ENCODE results near the gene GPSM1.
"Not testable (repeated sequence)": the region's sequence is repeated elsewhere in the genome, so short reads cannot be mapped to it uniquely, and the experiment has no call there.

GPSM1 gene

DNA sequence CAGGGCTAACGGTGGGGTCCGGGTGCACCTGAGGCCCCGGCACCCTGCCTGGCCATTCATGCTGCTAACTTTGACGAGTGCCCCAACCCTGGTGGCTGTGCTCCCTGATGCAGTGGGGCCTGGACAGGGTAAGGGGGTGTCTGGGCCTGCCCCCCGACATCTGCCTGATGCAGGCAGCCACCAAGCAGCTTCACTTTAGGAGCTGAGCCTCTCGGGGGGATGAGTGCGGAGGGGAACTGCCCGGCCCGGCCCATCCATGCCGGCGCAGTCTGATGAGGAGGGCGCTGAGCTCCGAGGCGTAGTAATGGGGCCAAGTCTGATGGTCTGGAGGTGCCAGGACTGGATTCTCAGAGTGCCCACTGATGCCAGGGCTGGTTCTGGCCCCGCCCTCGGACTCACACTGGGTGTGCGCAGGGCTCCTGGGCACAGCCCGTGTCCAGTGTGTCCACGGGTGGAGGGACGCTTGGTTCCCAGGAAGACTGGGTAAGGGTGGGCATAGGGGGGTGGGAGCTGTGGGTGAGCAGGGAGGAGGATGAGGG lies 19.7 kb downstream of the GPSM1 start:
- no peak for DNase-seq (ENCODE audit: extremely low read depth, low read depth)
- H3K4me3 ChIP-seq (replicated peaks; ENCODE audit: low read depth, low read length), result no peak overlapping the region
- TF ChIP-seq, protein P1, sequence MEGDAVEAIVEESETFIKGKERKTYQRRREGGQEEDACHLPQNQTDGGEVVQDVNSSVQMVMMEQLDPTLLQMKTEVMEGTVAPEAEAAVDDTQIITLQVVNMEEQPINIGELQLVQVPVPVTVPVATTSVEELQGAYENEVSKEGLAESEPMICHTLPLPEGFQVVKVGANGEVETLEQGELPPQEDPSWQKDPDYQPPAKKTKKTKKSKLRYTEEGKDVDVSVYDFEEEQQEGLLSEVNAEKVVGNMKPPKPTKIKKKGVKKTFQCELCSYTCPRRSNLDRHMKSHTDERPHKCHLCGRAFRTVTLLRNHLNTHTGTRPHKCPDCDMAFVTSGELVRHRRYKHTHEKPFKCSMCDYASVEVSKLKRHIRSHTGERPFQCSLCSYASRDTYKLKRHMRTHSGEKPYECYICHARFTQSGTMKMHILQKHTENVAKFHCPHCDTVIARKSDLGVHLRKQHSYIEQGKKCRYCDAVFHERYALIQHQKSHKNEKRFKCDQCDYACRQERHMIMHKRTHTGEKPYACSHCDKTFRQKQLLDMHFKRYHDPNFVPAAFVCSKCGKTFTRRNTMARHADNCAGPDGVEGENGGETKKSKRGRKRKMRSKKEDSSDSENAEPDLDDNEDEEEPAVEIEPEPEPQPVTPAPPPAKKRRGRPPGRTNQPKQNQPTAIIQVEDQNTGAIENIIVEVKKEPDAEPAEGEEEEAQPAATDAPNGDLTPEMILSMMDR (IDR thresholded peaks at IDR 0.05; ENCODE audit: low read depth, low read length, missing control alignments), result no peak

DNA sequence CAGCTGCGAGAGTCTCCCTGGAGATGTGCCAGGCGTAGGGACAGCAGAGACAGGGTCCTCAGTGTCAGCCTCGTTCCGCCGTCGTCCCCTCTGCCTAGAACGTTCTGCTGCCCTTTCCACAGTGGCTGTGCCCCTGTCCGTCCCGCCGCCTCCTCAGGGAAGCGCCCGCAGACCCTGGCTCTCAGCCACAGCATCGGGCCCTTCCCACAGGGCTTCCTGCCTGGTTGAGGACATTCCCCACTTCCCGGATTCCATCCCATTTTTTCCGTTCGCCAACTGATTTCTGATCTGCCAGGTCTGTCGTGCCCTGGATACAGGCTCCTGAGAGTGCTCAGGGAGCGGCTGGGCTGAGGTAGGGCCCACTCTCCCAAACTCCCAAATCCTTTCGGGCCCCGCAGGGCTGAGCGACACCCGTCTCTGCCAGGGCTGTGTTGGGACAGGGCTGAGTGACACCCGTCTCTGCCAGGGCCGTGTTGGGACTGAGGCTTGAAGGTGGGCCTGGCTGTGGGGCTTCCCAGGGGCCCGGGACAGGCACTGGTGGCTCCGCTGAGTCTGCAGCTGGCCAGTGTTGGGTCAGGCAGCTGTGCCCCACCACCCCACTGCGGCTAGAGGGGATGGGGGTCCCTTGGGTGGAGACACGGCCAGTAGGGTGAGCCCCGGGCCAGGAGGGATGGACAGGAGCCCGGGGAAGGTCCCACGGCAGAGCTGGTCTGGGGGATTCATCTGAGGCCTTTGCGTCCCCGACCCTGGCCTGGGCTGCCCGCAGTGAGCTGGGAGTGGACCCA lies 20.3 kb downstream of the GPSM1 start:
- TF ChIP-seq, protein P1 (IDR thresholded peaks at IDR 0.05; ENCODE audit: low read depth, low read length, missing control alignments), result no peak
- no peak for DNase-seq (ENCODE audit: extremely low read depth, low read depth)

DNA sequence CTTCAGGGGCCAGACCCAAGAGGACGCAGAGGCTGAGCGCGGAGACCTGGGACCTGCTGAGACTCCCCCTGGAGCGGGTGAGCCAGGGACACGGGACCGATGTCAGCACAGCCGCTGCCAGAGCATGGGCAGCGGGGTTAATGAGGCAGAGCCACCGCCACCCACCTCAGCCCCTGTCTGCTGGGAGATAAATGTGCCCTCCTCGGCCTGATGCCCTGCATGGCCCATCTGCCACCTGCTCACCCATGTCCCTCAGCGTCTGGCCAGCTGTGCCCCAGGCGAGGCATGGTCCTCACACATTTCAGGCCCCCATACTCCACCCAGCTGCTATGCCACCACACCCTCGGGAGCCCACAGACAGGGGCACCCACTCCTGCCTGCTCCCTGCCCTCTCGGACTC lies 21.4 kb downstream of the GPSM1 start:
- DNase-seq (ENCODE audit: extremely low read depth, low read depth), result no peak
- TF ChIP-seq, protein P1 (IDR thresholded peaks at IDR 0.05; ENCODE audit: low read depth, low read length, missing control alignments), result no peak
- no peak overlapping the region for H3K4me3 ChIP-seq (replicated peaks; ENCODE audit: low read depth, low read length)

More for the DNA sequence above, 20.3 kb downstream of the GPSM1 start:
- no peak overlapping the region for H3K4me3 ChIP-seq (replicated peaks; ENCODE audit: low read depth, low read length)

DNA sequence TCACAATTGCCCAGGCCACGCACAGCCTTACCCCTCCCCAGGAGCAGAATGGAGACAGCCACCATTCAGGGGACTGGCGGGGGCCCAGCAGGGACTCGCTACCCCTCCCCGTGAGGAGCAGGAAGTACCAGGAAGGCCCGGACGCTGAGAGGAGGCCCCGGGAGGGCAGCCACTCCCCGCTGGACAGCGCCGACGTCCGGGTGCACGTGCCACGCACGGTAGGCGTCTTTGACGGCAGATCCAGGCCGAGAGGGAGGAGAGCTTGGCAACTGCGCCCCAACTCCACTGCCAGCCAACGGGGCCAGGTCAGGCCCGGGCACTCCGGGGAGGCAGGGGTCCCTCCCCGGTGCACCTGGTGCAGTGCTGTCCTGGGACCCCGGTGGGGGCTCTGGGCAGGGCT lies 22.2 kb downstream of the GPSM1 start:
- TF ChIP-seq, protein P1 (IDR thresholded peaks at IDR 0.05; ENCODE audit: low read depth, low read length, missing control alignments), result no peak
- no peak overlapping the region for H3K4me3 ChIP-seq (replicated peaks; ENCODE audit: low read depth, low read length)
- no peak for DNase-seq (ENCODE audit: extremely low read depth, low read depth)

DNA sequence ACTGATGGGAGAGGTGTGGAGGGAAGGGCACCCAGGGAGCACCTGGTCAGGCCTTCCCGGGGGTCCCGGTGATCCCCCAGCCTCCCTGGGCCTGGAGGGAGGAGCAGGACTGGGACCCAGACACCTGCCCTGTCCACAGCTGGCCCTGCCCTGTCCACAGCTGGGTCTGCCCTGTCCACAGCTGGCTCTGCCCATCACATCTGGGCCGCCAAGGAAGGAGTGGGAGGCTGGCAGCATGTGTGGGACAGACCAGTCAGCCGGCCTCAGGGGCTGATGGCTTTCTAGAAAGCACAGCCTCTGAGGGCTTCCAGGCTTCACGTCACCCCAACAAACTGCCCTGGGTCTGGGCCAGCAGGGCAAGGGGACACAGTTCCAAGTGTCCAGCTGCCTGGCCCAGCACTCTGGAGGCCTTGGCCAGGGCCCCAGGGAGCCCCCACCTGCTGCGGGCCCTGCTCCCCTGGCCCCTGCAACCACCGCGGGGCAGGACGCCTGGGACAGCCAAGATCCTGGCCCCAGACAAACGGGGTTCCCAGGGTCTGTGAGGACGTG lies 24.0 kb downstream of the GPSM1 start:
- DNase-seq (ENCODE audit: extremely low read depth, low read depth), result no peak
- TF ChIP-seq, protein P1 (IDR thresholded peaks at IDR 0.05; ENCODE audit: low read depth, low read length, missing control alignments), result no peak
- H3K4me3 ChIP-seq (replicated peaks; ENCODE audit: low read depth, low read length), result no peak overlapping the region

DNA sequence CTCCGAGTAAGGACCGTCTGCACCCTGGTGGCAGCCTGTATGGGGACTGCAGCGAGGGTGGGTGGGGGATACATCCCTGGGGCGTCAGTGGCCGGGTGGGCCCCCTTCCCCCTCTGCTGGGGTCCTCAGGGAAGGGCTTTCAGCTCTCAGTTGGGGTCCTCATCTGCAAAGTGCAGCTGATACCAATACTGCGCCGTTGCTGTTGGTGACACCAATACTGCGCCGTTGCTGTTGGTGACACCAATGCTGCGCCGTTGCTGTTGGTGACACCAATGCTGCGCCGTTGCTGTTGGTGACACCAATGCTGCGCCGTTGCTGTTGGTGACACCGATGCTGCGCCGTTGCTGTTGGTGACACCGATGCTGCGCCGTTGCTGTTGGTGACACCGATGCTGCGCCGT lies 24.5 kb downstream of the GPSM1 start:
- H3K4me3 ChIP-seq (replicated peaks; ENCODE audit: low read depth, low read length); DNase-seq (ENCODE audit: extremely low read depth, low read depth): not testable (repeated sequence)

DNA sequence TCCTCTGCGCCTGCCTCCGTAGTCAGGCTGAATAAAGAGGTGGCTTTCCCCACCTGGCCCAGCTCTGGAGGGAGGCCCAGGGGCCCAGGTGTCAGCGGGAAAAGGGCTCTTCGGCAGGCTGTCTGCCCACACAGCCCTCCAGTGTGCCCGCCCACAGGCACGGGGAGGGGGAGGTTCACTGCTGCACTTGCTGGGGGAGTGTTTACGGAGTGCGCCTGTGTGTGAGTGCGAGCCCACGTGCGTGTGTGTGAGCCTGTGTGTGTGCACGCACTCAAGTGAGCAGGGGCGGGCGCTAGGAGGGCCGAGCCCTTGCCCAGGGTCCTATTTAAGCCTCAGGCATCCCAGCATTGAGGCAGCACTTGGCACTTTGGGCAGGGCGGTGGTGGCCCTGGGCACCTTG lies 25.3 kb downstream of the GPSM1 start:
- DNase-seq (ENCODE audit: extremely low read depth, low read depth), result no peak
- TF ChIP-seq, protein P1 (IDR thresholded peaks at IDR 0.05; ENCODE audit: low read depth, low read length, missing control alignments), result no peak
- H3K4me3 ChIP-seq (replicated peaks; ENCODE audit: low read depth, low read length), result no peak overlapping the region

Measured in HFF-Myc (cell line).